Measurements from ENCODE around the gene SMARCD2. TPM values are rescaled to one million over a fixed set of nuclear protein-coding genes. Genes with fewer than 3 reads are reported as not detected.

The SMARCD2 gene
- total and polyA plus RNA-seq, 2 of the 13 experiments (the other 11 are each of a cell fraction or from before 2014, with no cell fraction given), result 122 to 150 TPM

- TF ChIP-seq ZSCAN5A (CRISPR knock-in tag; IDR thresholded peaks at IDR 0.05; ENCODE audit: borderline replicate concordance) (peak; percentile 97), HCFC1 (IDR thresholded peaks at IDR 0.05; ENCODE audit: low read depth, low read length) (peak; percentile 63), GATAD1 (CRISPR knock-in tag; IDR thresholded peaks at IDR 0.05) (peak; percentile 87), KAT8 (CRISPR knock-in tag; IDR thresholded peaks at IDR 0.05) (peak; percentile 95), HNRNPUL1 (IDR thresholded peaks at IDR 0.05; ENCODE audit: low read depth, low read length) (no peak; the same call in 1 of the 2 replicates), ZNF580 (CRISPR knock-in tag; IDR thresholded peaks at IDR 0.05; ENCODE audit: borderline replicate concordance, low read depth) (peak; percentile 96), ATF2 (CRISPR knock-in tag; IDR thresholded peaks at IDR 0.05) (peak; percentile 94), SRSF4 (IDR thresholded peaks at IDR 0.05; ENCODE audit: low read depth, low read length, poor library complexity, severe bottlenecking) (peak; percentile 100), RNF2 (conservative IDR thresholded peaks at IDR 0.05; ENCODE audit: low read depth) (peak; percentile 65; the same call in 1 of the 2 replicates), NCOA5 (CRISPR knock-in tag; IDR thresholded peaks at IDR 0.05) (0 out of 2 replicates have a peak, but pooled peaks have one; percentile 36), DR1 (CRISPR knock-in tag; IDR thresholded peaks at IDR 0.05) (peak; percentile 87), ZNF607 (CRISPR knock-in tag; IDR thresholded peaks at IDR 0.05; ENCODE audit: borderline replicate concordance) (peak; percentile 73; the same call in 1 of the 2 replicates), ZNF784 (CRISPR knock-in tag; IDR thresholded peaks at IDR 0.05; ENCODE audit: borderline replicate concordance) (peak; percentile 55), PCBP1 (IDR thresholded peaks at IDR 0.05; ENCODE audit: borderline replicate concordance, low read depth, low read length) (peak; percentile 92; the same call in 1 of the 2 replicates), RFX1 (IDR thresholded peaks at IDR 0.05) (no peak)
- TF ChIP-seq, protein P1, sequence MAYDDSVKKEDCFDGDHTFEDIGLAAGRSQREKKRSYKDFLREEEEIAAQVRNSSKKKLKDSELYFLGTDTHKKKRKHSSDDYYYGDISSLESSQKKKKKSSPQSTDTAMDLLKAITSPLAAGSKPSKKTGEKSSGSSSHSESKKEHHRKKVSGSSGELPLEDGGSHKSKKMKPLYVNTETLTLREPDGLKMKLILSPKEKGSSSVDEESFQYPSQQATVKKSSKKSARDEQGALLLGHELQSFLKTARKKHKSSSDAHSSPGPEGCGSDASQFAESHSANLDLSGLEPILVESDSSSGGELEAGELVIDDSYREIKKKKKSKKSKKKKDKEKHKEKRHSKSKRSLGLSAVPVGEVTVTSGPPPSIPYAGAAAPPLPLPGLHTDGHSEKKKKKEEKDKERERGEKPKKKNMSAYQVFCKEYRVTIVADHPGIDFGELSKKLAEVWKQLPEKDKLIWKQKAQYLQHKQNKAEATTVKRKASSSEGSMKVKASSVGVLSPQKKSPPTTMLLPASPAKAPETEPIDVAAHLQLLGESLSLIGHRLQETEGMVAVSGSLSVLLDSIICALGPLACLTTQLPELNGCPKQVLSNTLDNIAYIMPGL (CRISPR knock-in tag; IDR thresholded peaks at IDR 0.05; ENCODE audit: borderline replicate concordance in 1 of 2, low read depth in 1 of 2), result peak; percentile 92 to 93
- TF ChIP-seq, protein P2, sequence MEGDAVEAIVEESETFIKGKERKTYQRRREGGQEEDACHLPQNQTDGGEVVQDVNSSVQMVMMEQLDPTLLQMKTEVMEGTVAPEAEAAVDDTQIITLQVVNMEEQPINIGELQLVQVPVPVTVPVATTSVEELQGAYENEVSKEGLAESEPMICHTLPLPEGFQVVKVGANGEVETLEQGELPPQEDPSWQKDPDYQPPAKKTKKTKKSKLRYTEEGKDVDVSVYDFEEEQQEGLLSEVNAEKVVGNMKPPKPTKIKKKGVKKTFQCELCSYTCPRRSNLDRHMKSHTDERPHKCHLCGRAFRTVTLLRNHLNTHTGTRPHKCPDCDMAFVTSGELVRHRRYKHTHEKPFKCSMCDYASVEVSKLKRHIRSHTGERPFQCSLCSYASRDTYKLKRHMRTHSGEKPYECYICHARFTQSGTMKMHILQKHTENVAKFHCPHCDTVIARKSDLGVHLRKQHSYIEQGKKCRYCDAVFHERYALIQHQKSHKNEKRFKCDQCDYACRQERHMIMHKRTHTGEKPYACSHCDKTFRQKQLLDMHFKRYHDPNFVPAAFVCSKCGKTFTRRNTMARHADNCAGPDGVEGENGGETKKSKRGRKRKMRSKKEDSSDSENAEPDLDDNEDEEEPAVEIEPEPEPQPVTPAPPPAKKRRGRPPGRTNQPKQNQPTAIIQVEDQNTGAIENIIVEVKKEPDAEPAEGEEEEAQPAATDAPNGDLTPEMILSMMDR (CRISPR knock-in tag; IDR thresholded peaks at IDR 0.05), result peak; percentile 41
- TF ChIP-seq, protein P3, sequence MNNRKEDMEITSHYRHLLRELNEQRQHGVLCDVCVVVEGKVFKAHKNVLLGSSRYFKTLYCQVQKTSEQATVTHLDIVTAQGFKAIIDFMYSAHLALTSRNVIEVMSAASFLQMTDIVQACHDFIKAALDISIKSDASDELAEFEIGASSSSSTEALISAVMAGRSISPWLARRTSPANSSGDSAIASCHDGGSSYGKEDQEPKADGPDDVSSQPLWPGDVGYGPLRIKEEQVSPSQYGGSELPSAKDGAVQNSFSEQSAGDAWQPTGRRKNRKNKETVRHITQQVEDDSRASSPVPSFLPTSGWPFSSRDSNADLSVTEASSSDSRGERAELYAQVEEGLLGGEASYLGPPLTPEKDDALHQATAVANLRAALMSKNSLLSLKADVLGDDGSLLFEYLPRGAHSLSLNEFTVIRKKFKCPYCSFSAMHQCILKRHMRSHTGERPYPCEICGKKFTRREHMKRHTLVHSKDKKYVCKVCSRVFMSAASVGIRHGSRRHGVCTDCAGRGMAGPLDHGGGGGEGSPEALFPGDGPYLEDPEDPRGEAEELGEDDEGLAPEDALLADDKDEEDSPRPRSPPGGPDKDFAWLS (CRISPR knock-in tag; IDR thresholded peaks at IDR 0.05; ENCODE audit: borderline replicate concordance), result peak; percentile 2; the same call in 1 of the 2 replicates
These were observed at the start of gene SMARCD2 (continued) for GRCh38 chr17:63842540-63843386.
